SK-N-SH (cell line): ENCODE data around the gene VWA5B2. TPM values are rescaled to one million over a fixed set of nuclear protein-coding genes. Genes with fewer than 3 reads are reported as not detected.

Experiments
- polyA plus RNA-seq, 3 experiments: library from polyadenylated mRNA; depleted of rRNA; stranded (reverse); fragments of >200 nt; gene quantifications; 2 replicates each; pipeline ENCODE4 v1.2.3, GENCODE V29; 2012
- small RNA-seq, 7 experiments: library from RNA; depleted of rRNA; stranded (forward); fragments of <200 nt; gene quantifications; one replicate each; pipeline ENCODE3, GENCODE V24; 2012

The VWA5B2 gene
- polyA plus RNA-seq, 1 of the 3 experiments (the other 2 are of a cell fraction) = 0.08 TPM

Small RNAs within 50 kb of the gene (small RNA-seq; reads per million reads assigned to genes)
- gene MIR1224 = 0 to 4.7 (median 0) reads per million in 7 experiments

Other genes starting within 250 kb of the VWA5B2 start
- 25.9 and 40.6 TPM in 2 replicates for gene ABCC5, start 211.7 kb upstream of the VWA5B2 start, polyA plus RNA-seq (2012; rRNA removed)
- gene HTR3D, start 197.8 kb upstream of the VWA5B2 start, polyA plus RNA-seq (2012; rRNA removed) = not detected in 2 replicates
- not detected in 2 replicates for gene HTR3C, start 176.5 kb upstream of the VWA5B2 start, polyA plus RNA-seq (2012; rRNA removed)
- not detected in 2 replicates for gene HTR3E, start 132.5 kb upstream of the VWA5B2 start, polyA plus RNA-seq (2012; rRNA removed)
- 46.8 and 61.5 TPM in 2 replicates for gene EIF2B5, start 94.2 kb upstream of the VWA5B2 start, polyA plus RNA-seq (2012; rRNA removed)
- gene DVL3, start 74.2 kb upstream of the VWA5B2 start, polyA plus RNA-seq (2012; rRNA removed) = 29.6 and 30.1 TPM in 2 replicates
- gene AP2M1, start 54.7 kb upstream of the VWA5B2 start, polyA plus RNA-seq (2012; rRNA removed) = 645 and 759 TPM in 2 replicates
- 55.6 and 59.2 TPM in 2 replicates for gene ABCF3, start 43.4 kb upstream of the VWA5B2 start, polyA plus RNA-seq (2012; rRNA removed)
- 66.0 and 71.4 TPM in 2 replicates for gene ALG3, start 19.4 kb downstream of the VWA5B2 start, polyA plus RNA-seq (2012; rRNA removed)
- 7.2 and 9.3 TPM in 2 replicates for gene EEF1AKMT4, start 20.1 kb downstream of the VWA5B2 start, polyA plus RNA-seq (2012; rRNA removed)
- gene CAMK2N2, start 32.0 kb downstream of the VWA5B2 start, polyA plus RNA-seq (2012; rRNA removed) = 0.89 and 2.2 TPM in 2 replicates
- gene ECE2, start 46.4 kb downstream of the VWA5B2 start, polyA plus RNA-seq (2012; rRNA removed) = 0.03 and 0.16 TPM in 2 replicates
- gene PSMD2, start 69.7 kb downstream of the VWA5B2 start, polyA plus RNA-seq (2012; rRNA removed) = 328 and 382 TPM in 2 replicates
- 207 and 262 TPM in 2 replicates for gene EIF4G1, start 85.0 kb downstream of the VWA5B2 start, polyA plus RNA-seq (2012; rRNA removed)
- 31.6 and 34.2 TPM in 2 replicates for gene FAM131A, start 108.0 kb downstream of the VWA5B2 start, polyA plus RNA-seq (2012; rRNA removed)
- 8.6 and 9.1 TPM in 2 replicates for gene CLCN2, start 132.0 kb downstream of the VWA5B2 start, polyA plus RNA-seq (2012; rRNA removed)
- gene POLR2H, start 132.1 kb downstream of the VWA5B2 start, polyA plus RNA-seq (2012; rRNA removed) = 206 and 258 TPM in 2 replicates
- 0.07 and 0.21 TPM in 2 replicates for gene THPO, start 148.6 kb downstream of the VWA5B2 start, polyA plus RNA-seq (2012; rRNA removed)
- 0.57 and 0.95 TPM in 2 replicates for gene CHRD, start 150.5 kb downstream of the VWA5B2 start, polyA plus RNA-seq (2012; rRNA removed)